ENCODE measurements around the gene C22orf23. TPM values are rescaled to one million over a fixed set of nuclear protein-coding genes. Genes with fewer than 3 reads are reported as not detected.
A peak's percentile ranks its signal among the peaks of the same experiment; 100 is the strongest.

C22orf23 gene
- total and polyA plus RNA-seq, 9 of the 15 experiments (the other 6 are each of a cell fraction or from before 2014, with no cell fraction given): 0.25 to 1.0 (median 0.53) TPM

DNA sequence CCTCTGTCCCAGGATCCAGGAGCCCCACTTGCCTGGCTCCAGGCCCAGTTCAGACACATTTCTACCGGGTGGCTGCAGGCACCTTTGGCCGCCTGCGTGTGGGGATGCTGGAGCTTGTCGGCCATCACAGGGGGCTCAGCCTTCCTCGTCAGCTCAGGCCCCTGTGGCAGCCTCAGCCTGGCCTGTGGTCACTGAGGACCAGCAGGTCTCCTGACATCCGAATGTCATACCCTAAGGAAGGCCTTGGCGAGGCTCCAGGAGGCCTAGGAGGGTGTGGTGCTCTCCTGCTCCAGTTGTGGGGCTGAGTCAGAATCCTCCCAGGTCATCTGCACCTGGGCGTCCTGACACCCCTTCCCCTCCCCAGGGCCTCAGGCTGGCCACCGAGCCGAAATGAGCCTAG, 45.8 kb upstream of the C22orf23 start:
- BruUV-seq (replicated peaks): no TSS peak
- Histone ChIP-seq H4K20me1 (replicated peaks; ENCODE audit: control insufficient read depth, insufficient read depth, low read length) (no peaks in the 10 kb centered on the region), H3K9ac (ENCODE audit: insufficient read depth in 1 of 2, low read depth in 2 of 2, low read length in 2 of 2) (peak overlapping the region in 1 of 2 experiments; percentile 52; a peak in 1 of 4 replicates), H3K36me3 (ENCODE audit: control insufficient read depth, insufficient read depth, low read length) (no peaks in the 10 kb centered on the region), H3K9me3 (replicated peaks; ENCODE audit: control insufficient read depth, insufficient read depth, low read depth, low read length) (no peaks in the 10 kb centered on the region), H3K4me3 (no peak overlapping the region), H3K4me1 (replicated peaks in 1 of 2; ENCODE audit: control insufficient read depth in 2 of 2, insufficient read depth in 2 of 2, low read length in 2 of 2) (peaks cover 0 to 16% of the 10 kb centered on the region in 2 experiments; a peak in 3 of 5 replicates), H3K27ac (ENCODE audit: extremely low read depth, low read depth, low read length) (no peak overlapping the region), H3K4me2 (ENCODE audit: insufficient read depth, low read length) (no peak overlapping the region), H3K27me3 (ENCODE audit: control insufficient read depth in 2 of 2, insufficient read depth in 2 of 2, low read length in 2 of 2) (no peaks in the 10 kb centered on the region; a peak in 1 of 5 replicates), H3K79me2 (ENCODE audit: control insufficient read depth, insufficient read depth, low read length) (no peaks in the 10 kb centered on the region), H3K9me1 (ENCODE audit: control insufficient read depth, insufficient read depth, low read length) (no peaks in the 10 kb centered on the region), H2AFZ (ENCODE audit: low read depth, low read length) (no peak overlapping the region)
- intact Hi-C loops (cut with micrococcal nuclease) (no loop called here), in situ Hi-C loops (cut with MboI) (no loop called here)
- FAIRE-seq: no peak
- 26% methylated on average over 7 of the region's 10 CpGs for WGBS (ENCODE audit: insufficient coverage, low coverage, missing lambda C conversion rate)
- TF ChIP-seq, protein P1, sequence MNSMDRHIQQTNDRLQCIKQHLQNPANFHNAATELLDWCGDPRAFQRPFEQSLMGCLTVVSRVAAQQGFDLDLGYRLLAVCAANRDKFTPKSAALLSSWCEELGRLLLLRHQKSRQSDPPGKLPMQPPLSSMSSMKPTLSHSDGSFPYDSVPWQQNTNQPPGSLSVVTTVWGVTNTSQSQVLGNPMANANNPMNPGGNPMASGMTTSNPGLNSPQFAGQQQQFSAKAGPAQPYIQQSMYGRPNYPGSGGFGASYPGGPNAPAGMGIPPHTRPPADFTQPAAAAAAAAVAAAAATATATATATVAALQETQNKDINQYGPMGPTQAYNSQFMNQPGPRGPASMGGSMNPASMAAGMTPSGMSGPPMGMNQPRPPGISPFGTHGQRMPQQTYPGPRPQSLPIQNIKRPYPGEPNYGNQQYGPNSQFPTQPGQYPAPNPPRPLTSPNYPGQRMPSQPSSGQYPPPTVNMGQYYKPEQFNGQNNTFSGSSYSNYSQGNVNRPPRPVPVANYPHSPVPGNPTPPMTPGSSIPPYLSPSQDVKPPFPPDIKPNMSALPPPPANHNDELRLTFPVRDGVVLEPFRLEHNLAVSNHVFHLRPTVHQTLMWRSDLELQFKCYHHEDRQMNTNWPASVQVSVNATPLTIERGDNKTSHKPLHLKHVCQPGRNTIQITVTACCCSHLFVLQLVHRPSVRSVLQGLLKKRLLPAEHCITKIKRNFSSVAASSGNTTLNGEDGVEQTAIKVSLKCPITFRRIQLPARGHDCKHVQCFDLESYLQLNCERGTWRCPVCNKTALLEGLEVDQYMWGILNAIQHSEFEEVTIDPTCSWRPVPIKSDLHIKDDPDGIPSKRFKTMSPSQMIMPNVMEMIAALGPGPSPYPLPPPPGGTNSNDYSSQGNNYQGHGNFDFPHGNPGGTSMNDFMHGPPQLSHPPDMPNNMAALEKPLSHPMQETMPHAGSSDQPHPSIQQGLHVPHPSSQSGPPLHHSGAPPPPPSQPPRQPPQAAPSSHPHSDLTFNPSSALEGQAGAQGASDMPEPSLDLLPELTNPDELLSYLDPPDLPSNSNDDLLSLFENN (IDR thresholded peaks at IDR 0.05; ENCODE audit: low read depth in 2 of 2, low read length in 2 of 2): no peak
- TF ChIP-seq, protein P2, sequence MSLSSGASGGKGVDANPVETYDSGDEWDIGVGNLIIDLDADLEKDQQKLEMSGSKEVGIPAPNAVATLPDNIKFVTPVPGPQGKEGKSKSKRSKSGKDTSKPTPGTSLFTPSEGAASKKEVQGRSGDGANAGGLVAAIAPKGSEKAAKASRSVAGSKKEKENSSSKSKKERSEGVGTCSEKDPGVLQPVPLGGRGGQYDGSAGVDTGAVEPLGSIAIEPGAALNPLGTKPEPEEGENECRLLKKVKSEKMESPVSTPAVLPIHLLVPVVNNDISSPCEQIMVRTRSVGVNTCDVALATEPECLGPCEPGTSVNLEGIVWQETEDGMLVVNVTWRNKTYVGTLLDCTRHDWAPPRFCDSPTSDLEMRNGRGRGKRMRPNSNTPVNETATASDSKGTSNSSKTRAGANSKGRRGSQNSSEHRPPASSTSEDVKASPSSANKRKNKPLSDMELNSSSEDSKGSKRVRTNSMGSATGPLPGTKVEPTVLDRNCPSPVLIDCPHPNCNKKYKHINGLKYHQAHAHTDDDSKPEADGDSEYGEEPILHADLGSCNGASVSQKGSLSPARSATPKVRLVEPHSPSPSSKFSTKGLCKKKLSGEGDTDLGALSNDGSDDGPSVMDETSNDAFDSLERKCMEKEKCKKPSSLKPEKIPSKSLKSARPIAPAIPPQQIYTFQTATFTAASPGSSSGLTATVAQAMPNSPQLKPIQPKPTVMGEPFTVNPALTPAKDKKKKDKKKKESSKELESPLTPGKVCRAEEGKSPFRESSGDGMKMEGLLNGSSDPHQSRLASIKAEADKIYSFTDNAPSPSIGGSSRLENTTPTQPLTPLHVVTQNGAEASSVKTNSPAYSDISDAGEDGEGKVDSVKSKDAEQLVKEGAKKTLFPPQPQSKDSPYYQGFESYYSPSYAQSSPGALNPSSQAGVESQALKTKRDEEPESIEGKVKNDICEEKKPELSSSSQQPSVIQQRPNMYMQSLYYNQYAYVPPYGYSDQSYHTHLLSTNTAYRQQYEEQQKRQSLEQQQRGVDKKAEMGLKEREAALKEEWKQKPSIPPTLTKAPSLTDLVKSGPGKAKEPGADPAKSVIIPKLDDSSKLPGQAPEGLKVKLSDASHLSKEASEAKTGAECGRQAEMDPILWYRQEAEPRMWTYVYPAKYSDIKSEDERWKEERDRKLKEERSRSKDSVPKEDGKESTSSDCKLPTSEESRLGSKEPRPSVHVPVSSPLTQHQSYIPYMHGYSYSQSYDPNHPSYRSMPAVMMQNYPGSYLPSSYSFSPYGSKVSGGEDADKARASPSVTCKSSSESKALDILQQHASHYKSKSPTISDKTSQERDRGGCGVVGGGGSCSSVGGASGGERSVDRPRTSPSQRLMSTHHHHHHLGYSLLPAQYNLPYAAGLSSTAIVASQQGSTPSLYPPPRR (CRISPR knock-in tag; IDR thresholded peaks at IDR 0.05; ENCODE audit: borderline replicate concordance): no peak
- TF ChIP-seq HIVEP1 (CRISPR knock-in tag; IDR thresholded peaks at IDR 0.05) (no peak), NFIC (IDR thresholded peaks at IDR 0.05) (peak; percentile 35)
- ChIA-PET CTCF (ENCODE audit: low intra/inter-chr PET ratio) (no interaction called here), POLR2A (no interaction called here)
- peak in 1 of 4 experiments; percentile 30 for DNase-seq (ENCODE audit: extremely low read depth in 1 of 4, low spot score in 3 of 4)
- ATAC-seq: peak; percentile 55

Measured in K562 (cell line).